T-helper 2 cell (primary cell): ENCODE data around the gene EP300.

Experiments used
- DNase-seq, 5 experiments: peaks; one replicate each; pipeline versions ENCODE4 v3.0.0 to v3.0.0-alpha.2; 2012 to 2022

Gene EP300

GRCh38 chr22:41215409-41215808 is 123.0 kb downstream of the EP300 start:
- no peak for DNase-seq

GRCh38 chr22:41215926-41216325 is 123.5 kb downstream of the EP300 start:
- DNase-seq: no peak

- no peak for DNase-seq
These were observed 124.6 kb downstream of the EP300 start for GRCh38 chr22:41216984-41217383.

GRCh38 chr22:41217553-41218157 is 125.3 kb downstream of the EP300 start:
- peak in 1 of 5 experiments; percentile 77 for DNase-seq

GRCh38 chr22:41222846-41223507 is 130.6 kb downstream of the EP300 start:
- DNase-seq: no peak

GRCh38 chr22:41223535-41223934 is 131.1 kb downstream of the EP300 start:
- DNase-seq: no peak

GRCh38 chr22:41226723-41227655 is 134.6 kb downstream of the EP300 start:
- no peak for DNase-seq

GRCh38 chr22:41229215-41229614 is 136.8 kb downstream of the EP300 start:
- no peak for DNase-seq
